GM19043 (cell line): ENCODE data around the gene CCDC194.
A peak's percentile ranks its signal among the peaks of the same experiment; 100 is the strongest.

Experiments used
- ATAC-seq: cut with Tn5 transposase; IDR thresholded peaks from one replicate; pipeline ENCODE4 v1.9.1; 2021; ENCODE audit warnings: low read depth; ENCODE audit not compliant: unreplicated experiment

The CCDC194 gene

DNA sequence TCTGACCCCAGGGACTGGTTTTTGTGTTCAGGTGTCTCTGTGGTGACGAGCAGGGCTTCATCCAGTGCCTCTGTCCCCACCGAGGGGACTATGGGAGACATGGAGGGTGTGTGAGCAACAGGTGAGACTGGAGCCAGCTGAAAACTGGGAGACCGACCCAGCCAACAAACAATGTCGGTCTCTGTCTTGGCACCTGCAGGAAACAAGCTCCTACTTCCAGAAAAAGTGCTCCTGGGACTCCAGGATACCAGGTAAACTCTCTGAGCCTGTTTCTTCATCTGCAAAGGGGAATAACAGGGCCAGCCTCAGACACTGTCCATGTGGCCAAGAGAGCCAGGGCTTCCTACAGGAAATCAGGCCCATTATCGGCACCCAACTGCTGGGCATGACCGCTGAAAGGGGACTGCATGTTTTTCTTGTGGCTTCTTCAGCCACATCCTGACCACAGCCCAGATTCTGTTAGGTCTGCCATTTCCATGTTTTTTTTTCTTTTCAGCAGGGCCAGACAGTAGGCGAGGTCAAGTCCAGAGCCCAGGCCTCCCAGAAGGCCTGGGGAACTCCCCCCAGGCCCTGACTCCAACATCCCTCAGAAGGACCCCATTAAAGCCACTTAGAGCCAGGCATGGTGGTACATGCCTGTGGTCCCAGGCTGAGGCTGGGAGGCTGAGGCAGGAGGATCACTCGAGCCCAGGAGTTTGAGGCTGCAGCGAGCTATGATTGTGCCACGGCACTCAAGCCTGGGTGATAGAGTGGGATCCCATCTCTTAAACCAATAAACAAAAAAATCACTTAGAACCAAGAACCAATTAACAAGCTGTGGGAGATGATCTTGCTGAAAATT lies 12.3 kb upstream of the CCDC194 start:
- ATAC-seq, result no peak

- peak; percentile 69 for ATAC-seq
Observed at GRCh38 chr19:17405250-17406045, 11.5 kb upstream of the CCDC194 start, which contains the start of gene BST2. TSS of gene BST2 (minus strand) at chr19:17405630. CDS start at chr19:17405575, 55 bp downstream.

GRCh38 chr19:17404621-17405249 lies 10.7 kb upstream of the CCDC194 start:
- no peak for ATAC-seq

- no peak for ATAC-seq
Observed at GRCh38 chr19:17404015-17404414, 10.0 kb upstream of the CCDC194 start.

GRCh38 chr19:17402982-17403855 lies 9.2 kb upstream of the CCDC194 start:
- no peak for ATAC-seq

DNA sequence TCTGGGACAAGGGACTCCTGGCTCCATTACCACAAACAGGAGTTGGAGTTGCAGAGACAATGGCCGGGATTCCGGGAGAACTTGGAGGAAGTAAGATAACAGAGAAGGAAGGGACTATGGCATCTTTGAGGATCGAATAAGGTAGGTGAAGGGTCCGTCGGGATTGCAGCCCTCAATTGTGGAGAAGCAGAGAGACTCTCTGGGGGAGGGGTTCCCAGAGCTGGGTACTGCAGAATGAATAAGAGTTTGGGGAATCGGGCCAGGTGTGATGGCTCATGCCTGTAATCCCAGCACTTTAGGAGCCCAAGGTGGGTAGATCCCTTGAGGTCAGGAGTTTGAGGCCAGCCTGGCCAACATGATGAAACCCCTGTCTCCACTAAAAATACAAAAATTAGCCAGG lies 7.6 kb upstream of the CCDC194 start:
- no peak for ATAC-seq

DNA sequence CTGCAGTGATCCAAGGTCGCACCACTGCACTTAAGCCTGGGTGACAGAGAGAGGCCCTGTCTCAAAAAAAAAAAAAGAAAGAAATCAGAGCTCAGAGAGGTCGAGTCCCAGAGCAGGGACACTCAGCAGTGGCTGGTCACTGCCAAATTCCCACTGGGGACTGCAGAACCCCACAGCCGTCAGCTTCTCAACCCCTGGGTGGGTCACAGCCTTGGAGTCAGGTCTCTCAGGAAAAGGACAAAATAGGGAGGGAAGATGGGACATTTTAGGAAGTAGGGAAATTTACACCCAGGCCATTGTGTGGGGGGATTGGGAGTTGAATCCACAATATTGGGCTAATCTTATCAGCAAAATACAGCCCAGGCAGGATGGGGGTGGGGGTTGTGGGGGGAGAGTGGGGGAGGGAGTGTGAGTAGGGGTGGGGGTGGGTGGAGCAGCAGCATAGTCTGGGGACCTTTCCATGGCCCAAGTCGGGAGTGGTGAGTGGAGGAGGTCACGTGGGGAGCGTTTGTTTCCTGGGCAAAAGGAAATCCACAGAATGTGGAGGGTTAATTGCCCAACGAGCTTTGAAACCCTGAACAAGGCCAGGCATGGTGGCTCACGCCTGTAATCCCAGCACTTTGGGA lies 5.0 kb upstream of the CCDC194 start:
- no peak for ATAC-seq

GRCh38 chr19:17394891-17395415 lies 957 bp upstream of the CCDC194 start:
- no peak for ATAC-seq

- no peak for ATAC-seq
Observed at GRCh38 chr19:17393002-17393401, 994 bp downstream of the CCDC194 start.

DNA sequence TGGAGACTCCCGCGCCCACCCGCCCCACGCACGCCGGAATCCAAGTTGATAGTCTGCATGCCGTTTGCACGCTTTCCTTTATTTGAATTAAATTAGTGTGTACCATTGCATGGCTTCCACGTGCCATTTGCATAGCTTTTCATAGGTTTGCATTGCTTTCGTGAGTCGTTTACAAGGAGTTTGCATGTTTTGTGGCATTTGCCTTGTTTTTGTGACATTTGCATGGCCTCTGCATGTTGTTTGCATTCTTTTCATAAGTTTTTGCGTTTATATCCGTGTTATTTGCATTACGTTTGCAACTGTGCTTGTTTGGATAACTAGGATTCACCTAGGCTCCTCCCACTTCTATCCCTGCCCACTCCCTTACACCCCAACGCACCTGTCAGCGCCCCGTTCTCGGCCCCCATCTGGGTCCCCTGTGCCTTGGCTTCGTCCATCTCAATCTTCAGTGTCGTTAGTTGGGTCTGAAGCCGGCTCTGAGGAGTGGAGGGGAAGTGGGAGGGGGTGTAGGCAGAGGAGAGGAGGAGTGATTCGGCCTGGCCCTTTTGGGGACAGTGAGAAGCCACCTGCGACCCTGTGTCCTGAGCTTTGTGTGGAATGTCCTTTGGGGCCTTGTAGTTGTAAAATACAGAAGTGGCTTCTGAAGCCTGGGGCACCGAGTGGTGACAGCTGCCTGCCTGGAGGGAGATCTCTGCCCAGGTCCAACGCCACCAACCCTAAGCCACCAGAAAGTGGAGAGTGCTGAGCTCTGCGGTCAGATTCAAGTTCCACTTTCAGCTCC lies 2.4 kb downstream of the CCDC194 start:
- no peak for ATAC-seq

GRCh38 chr19:17390665-17391370 lies 3.2 kb downstream of the CCDC194 start:
- ATAC-seq, result peak; percentile 59

GRCh38 chr19:17389957-17390664 lies 3.9 kb downstream of the CCDC194 start:
- ATAC-seq, result no peak

- ATAC-seq, result no peak
Observed at GRCh38 chr19:17389288-17389687, 4.7 kb downstream of the CCDC194 start.

DNA sequence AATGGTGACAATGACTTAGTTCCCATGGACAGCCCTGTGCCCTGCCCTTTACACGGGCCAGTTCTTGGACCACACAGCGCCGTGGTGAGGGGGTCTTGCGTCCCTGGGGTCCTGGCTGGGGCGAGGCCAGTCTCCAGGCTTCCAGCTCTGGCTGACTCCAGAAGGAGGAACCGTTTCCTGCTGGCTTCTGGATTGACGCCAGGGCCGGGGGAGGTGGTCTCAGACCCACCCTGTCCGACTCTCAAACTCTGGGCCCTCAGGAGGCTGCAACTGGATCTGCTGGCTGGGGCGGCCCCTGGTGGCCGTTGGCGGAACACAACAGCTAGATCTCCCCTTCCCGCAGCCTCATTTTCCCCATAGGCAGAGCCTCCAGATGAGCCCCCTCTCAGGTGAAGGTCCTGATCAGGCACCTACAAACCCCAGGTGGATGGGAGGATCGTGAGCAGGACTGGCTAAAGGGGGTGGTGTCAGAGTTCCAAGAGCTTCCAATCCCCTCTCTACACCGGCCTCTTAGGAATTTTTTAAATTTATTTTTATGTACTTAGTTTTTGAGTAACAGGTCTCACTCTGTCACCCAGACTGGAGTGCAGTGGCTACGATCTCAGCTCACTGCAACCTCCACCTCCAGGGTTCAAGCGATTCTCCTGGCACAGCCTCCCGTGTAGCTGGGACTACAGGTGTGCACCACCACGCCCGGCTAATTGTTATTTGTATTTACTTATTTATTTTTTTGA lies 8.0 kb downstream of the CCDC194 start:
- no peak for ATAC-seq

DNA sequence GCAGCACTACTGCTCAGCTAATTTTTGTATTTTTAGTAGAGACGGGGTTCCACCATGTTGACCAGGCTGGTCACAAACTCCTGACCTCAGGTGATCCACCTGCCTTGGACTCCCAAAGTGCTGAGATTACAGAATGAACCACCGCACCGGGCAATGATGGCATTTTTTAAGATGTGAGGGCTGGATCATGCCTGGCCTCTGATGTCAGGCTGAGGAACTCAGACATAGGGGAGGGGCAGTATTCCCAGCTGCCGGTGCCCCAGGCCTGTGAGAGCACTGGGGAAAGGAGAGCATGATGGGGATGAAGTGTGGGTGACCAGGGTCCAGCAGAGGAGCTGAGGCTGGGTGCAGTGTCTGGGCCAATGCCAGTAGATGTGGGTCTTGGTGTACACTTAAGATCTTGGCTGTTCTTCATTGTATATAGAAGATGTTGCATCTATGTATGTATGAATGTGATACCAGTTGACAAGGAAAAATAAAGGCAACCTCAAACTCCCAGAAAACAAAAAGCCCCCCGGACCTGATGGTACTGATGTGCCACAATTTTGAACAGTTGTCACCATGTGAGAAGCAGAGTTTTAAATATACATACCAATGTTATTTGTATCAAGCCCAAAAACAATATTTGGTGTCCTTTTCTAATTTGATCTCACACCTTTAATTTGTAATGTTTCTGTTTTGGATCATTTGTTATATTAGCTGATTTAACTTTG lies 13.4 kb downstream of the CCDC194 start:
- ATAC-seq, result no peak

DNA sequence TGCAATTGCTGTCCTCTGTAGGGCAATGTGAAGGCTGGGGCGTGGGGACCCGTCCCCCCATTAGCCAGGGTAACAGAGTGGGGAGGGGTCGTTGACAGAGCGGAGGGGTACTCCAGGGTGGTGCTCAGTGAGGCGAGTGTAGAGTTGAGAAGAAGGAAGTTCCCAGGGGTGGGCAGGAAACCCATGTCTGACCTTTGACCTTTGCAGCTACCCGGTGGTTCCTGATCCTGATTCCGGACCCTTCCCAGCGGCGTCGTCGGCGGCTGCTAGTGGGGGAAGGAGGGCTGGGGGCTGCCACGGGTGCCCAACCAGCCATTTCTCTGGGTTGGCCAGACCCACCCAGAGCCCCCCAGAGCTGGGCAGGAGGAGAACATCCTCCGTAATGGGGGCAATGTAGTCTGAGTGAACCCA lies 14.8 kb downstream of the CCDC194 start:
- ATAC-seq, result no peak
